ENCODE results near the gene MAPT. TPM values are rescaled to one million over a fixed set of nuclear protein-coding genes. Genes with fewer than 3 reads are reported as not detected.

The MAPT gene
- total and polyA plus RNA-seq, 2 donors: 3.4 to 21.1 TPM

DNA sequence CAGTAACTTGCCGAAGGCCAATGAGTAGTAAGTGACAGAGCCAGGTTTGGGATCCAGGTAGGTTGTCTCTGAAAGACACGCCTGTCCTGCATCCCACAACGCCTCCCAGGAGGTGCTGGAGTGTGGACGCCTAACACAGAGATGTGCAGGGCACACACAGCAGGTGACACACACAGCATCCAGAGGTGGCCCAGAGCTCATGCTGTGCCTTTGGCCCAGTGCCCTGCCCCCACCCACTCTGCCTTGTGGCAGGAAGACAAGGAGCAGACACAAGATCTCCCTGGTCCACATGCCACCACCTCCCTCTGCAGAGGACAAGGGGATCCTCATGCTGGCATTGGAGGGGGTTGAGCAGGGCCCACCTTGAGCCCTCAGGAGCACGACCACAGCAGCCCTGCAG lies 90.0 kb downstream of the MAPT start:
- H3K4me3 ChIP-seq (ENCODE audit: low read depth, low read length): no peak overlapping the region
- no peaks in the 10 kb centered on the region for H3K36me3 ChIP-seq (ENCODE audit: insufficient read depth)
- no peak overlapping the region for H3K27ac ChIP-seq (ENCODE audit: low read depth)
- WGBS: 87% methylated on average over 5 of the region's 5 CpGs
- no peak for DNase-seq (ENCODE audit: extremely low spot score)
- H3K4me1 ChIP-seq (ENCODE audit: insufficient read depth): no peaks in the 10 kb centered on the region

DNA sequence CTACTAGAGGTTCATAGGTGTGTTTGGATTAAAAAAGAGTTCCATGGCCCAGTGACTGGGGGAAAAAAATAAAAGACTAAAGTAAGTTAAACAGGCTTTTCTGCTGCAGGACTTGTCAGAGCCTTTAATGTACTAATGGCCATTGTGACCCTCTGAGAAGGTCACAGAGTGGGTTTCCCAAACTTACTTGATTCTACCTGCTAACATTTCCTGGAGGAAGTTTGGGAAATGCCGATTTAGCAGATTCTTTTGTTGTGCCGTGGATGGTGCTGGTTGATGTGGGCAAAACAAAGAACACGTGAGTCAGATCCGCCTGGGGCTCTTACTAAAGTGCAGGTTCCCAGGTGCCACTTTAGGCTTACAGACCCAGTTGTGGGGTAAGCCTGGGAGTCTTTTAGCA lies 91.1 kb downstream of the MAPT start:
- DNase-seq (ENCODE audit: extremely low spot score): no peak
- WGBS: 79% methylated on average over 4 of the region's 4 CpGs
- no peak overlapping the region for H3K4me3 ChIP-seq (ENCODE audit: low read depth, low read length)

DNA sequence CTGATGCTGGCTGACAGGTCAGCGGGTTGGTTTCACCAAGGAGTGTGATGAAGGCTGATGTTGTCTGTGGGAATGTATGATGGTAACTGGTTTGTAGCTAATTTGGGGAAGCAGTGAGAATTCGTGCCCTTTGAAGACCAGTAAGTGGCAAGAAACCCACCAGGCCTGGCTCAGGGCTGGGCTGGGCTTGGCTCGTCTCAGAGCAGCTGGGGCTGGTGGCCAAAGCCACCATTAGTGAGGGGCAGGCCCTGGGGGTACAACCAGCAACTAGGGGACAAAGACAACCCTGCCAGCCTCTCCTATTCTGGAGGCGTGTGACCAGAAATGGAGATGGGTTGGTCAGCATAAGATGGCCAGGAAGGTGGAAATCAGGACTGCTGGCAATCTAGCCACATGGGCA lies 91.7 kb downstream of the MAPT start:
- H3K27ac ChIP-seq (ENCODE audit: low read depth): no peak overlapping the region
- H3K36me3 ChIP-seq (ENCODE audit: insufficient read depth): no peaks in the 10 kb centered on the region
- 88% methylated on average over 4 of the region's 4 CpGs for WGBS
- no peak for DNase-seq (ENCODE audit: extremely low spot score)
- no peaks in the 10 kb centered on the region for H3K4me1 ChIP-seq (ENCODE audit: insufficient read depth)
- H3K4me3 ChIP-seq (ENCODE audit: low read depth, low read length): no peak overlapping the region

More for the DNA sequence above, 91.1 kb downstream of the MAPT start:
- Histone ChIP-seq H3K36me3 (ENCODE audit: insufficient read depth) (no peaks in the 10 kb centered on the region), H3K4me1 (ENCODE audit: insufficient read depth) (no peaks in the 10 kb centered on the region), H3K27ac (ENCODE audit: low read depth) (no peak overlapping the region)

DNA sequence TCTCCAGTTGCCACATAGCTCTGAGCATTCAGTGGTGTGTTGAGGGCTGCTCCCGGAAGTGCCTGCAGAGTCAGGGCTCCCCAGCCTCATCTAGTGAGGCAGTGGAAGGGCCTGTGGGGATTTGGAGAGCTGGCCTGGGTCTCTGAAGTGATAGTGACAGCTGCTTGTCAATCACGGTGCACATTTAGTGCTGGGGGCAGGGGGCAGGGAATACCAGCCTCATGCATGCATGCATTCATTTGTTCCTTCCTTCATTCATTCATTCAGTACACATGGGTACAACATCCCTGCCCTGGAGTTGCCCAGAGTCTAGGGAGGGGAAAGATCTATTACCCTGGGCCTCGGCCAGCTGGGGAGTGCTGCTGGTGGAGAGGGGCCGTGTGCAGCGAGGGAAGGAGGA lies 93.4 kb downstream of the MAPT start:
- Histone ChIP-seq H3K4me1 (ENCODE audit: insufficient read depth) (no peaks in the 10 kb centered on the region), H3K36me3 (ENCODE audit: insufficient read depth) (no peaks in the 10 kb centered on the region), H3K4me3 (ENCODE audit: low read depth, low read length) (no peak overlapping the region), H3K27ac (ENCODE audit: low read depth) (no peak overlapping the region)
- WGBS: 74% methylated on average over 5 of the region's 5 CpGs
- DNase-seq (ENCODE audit: extremely low spot score): no peak

DNA sequence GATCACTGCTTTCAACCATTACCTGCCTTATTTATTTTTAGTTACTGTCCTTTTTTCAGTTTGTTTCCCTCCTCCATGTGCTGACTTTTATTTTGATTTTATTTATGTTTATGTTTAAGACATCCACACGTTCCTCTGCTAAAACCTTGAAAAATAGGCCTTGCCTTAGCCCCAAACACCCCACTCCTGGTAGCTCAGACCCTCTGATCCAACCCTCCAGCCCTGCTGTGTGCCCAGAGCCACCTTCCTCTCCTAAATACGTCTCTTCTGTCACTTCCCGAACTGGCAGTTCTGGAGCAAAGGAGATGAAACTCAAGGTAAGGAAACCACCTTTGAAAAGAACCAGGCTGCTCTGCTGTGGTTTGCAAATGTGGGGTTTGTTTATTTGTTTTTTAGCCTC lies 95.4 kb downstream of the MAPT start:
- Histone ChIP-seq H3K4me1 (ENCODE audit: insufficient read depth) (no peaks in the 10 kb centered on the region), H3K27ac (ENCODE audit: low read depth) (no peak overlapping the region), H3K36me3 (ENCODE audit: insufficient read depth) (no peaks in the 10 kb centered on the region), H3K4me3 (ENCODE audit: low read depth, low read length) (no peak overlapping the region)
- 65% methylated on average over 3 of the region's 3 CpGs for WGBS
- DNase-seq (ENCODE audit: extremely low spot score): no peak

DNA sequence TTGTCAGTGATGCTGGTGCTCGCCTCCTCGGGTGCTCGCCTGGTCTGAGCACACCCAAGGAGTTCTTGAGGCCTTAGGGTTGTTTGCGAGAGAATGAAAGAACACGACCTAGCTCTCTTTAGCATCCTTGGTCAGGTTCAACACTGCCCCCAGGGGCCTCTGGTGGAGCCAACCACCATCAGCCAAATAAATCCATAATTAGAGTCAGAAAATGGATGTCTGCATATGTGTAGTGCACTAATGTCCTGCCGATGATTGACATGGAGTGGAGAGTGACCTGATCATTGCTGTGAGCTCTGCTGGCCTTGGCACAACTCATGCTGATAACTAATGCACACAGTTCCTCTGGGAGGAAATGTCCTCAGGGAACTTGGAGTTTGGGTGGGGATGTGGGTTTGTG lies 96.5 kb downstream of the MAPT start:
- H3K27ac ChIP-seq (ENCODE audit: low read depth): no peak overlapping the region
- 90% methylated on average over 6 of the region's 6 CpGs for whole genome bisulfite sequencing
- no peak for DNase-seq (ENCODE audit: extremely low spot score)
- H3K4me1 ChIP-seq (ENCODE audit: insufficient read depth): no peaks in the 10 kb centered on the region
- no peaks in the 10 kb centered on the region for H3K36me3 ChIP-seq (ENCODE audit: insufficient read depth)
- no peak overlapping the region for H3K4me3 ChIP-seq (ENCODE audit: low read depth, low read length)

DNA sequence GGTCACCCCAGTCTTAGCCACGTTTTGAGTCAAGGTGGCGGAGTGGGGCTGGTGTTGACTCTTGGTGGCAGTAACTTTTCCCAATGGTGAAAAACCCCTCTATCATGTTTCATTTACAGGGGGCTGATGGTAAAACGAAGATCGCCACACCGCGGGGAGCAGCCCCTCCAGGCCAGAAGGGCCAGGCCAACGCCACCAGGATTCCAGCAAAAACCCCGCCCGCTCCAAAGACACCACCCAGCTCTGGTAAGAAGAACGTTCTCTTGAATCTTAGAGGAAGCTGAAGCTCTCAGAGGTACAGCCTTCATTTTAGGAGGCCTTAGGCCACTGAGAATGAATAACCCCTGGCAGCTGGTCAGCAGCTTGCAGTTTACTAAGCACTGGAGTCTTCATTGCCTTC lies 97.0 kb downstream of the MAPT start:
- H3K4me1 ChIP-seq (ENCODE audit: insufficient read depth): no peaks in the 10 kb centered on the region
- no peak for DNase-seq (ENCODE audit: extremely low spot score)
- no peak overlapping the region for H3K4me3 ChIP-seq (ENCODE audit: low read depth, low read length)
- WGBS: 79% methylated on average over 10 of the region's 10 CpGs
- no peaks in the 10 kb centered on the region for H3K36me3 ChIP-seq (ENCODE audit: insufficient read depth)
- no peak overlapping the region for H3K27ac ChIP-seq (ENCODE audit: low read depth)

DNA sequence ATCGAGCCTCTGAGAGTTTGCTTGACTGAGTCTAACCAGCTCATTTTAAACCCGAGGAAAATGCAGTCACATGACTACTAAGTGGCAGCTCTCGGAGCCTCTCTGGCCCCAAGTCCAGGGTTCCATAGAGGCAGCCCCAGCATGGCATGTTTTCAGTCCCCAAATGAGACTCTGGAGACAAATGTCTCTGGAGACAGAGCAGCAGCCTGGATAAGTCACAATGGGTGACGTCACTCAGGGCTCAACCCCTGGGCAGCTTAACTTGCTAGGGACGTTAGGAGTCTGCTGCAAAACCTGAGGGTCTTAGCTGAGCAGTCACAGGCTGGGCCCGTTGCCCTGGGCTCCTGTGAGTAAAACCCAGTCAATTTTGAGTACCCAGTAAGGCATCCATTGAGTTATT lies 97.8 kb downstream of the MAPT start:
- Histone ChIP-seq H3K4me3 (ENCODE audit: low read depth, low read length) (no peak overlapping the region), H3K36me3 (ENCODE audit: insufficient read depth) (no peaks in the 10 kb centered on the region), H3K4me1 (ENCODE audit: insufficient read depth) (no peaks in the 10 kb centered on the region), H3K27ac (ENCODE audit: low read depth) (no peak overlapping the region)
- 62% methylated on average over 6 of the region's 6 CpGs for WGBS
- no peak for DNase-seq (ENCODE audit: extremely low spot score)

DNA sequence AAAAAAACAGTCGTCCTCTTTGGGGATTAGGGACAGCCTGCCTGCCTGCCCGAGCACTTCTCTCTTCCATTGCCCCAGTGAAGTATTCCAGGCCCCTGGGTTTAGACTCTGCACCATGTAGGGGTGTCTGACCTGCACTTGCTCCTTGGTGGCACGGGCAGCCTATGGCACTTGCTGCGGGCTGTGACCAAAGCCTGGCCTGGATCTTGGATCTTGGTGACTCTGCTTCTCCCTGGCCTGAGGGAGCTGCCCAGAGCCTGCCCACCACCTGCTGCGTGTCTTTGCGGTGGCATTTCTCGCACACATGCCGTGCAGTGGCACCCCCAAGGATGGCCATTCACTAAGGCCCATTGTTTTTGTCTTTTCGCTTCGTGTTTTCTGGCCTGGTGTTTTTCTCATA lies 98.5 kb downstream of the MAPT start:
- Histone ChIP-seq H3K4me1 (ENCODE audit: insufficient read depth) (no peaks in the 10 kb centered on the region), H3K4me3 (ENCODE audit: low read depth, low read length) (no peak overlapping the region), H3K36me3 (ENCODE audit: insufficient read depth) (no peaks in the 10 kb centered on the region), H3K27ac (ENCODE audit: low read depth) (no peak overlapping the region)
- no peak for DNase-seq (ENCODE audit: extremely low spot score)
- WGBS: 82% methylated on average over 10 of the region's 10 CpGs

DNA sequence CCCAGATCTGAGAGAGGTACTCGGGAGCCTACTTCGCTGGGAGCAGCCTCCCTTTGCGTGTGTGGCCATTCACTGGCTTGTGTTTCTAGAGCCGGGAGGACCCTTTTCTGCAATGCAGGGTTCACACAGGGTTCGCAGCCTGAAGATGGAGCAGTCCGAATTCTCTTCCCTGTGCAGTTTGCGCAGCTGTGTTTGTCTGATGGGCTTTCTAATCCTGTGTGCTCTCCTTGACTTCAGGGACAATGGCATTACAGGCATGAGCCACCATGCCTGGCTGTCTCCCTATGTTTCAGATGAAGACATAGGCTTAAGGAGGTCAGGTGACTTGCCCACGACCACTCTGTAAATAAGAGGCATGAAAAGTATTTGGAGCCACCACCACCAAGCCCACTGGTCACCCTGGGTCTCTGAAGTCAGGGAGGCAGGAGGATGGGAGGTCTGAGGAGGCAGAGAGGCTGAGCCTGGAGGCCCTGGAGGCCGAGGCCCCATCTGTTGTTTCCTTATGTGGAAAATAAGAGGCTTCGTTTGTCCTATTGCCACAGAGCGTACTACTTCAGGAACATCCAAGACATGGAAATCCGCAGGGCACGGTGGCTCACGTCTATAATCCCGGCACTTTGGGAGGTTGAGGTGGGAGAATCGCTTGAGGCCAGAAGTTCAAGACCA lies 99.7 kb downstream of the MAPT start:
- DNase-seq (ENCODE audit: extremely low spot score): no peak
- H3K4me3 ChIP-seq (ENCODE audit: low read depth, low read length): no peak overlapping the region
- H3K4me1 ChIP-seq (ENCODE audit: insufficient read depth): no peaks in the 10 kb centered on the region
- no peak overlapping the region for H3K27ac ChIP-seq (ENCODE audit: low read depth)
- 86% methylated on average over 16 of the region's 16 CpGs for WGBS
- H3K36me3 ChIP-seq (ENCODE audit: insufficient read depth): no peaks in the 10 kb centered on the region

DNA sequence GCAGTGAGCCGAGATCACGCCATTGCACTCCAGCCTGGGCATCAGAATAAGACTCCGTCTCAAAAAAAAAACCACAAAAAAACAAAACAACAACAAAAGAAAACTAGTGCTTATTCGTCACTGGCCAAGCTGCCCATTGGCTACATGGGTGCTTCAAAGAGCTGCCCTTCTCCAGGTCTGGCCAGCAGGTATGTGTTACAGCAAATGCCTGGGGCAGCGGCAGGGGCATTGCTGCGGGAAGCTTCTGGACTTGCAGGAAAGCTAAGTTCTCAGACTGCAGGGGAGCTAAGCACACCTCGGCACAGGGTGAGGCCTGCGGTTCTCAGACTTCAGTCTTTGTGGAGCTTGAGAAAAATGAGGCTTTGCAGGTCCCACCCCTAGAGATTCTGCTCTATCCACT lies 100.6 kb downstream of the MAPT start:
- no peaks in the 10 kb centered on the region for H3K36me3 ChIP-seq (ENCODE audit: insufficient read depth)
- no peaks in the 10 kb centered on the region for H3K4me1 ChIP-seq (ENCODE audit: insufficient read depth)
- DNase-seq (ENCODE audit: extremely low spot score): no peak
- no peak overlapping the region for H3K4me3 ChIP-seq (ENCODE audit: low read depth, low read length)
- H3K27ac ChIP-seq (ENCODE audit: low read depth): no peak overlapping the region
- 94% methylated on average over 8 of the region's 8 CpGs for WGBS

DNA sequence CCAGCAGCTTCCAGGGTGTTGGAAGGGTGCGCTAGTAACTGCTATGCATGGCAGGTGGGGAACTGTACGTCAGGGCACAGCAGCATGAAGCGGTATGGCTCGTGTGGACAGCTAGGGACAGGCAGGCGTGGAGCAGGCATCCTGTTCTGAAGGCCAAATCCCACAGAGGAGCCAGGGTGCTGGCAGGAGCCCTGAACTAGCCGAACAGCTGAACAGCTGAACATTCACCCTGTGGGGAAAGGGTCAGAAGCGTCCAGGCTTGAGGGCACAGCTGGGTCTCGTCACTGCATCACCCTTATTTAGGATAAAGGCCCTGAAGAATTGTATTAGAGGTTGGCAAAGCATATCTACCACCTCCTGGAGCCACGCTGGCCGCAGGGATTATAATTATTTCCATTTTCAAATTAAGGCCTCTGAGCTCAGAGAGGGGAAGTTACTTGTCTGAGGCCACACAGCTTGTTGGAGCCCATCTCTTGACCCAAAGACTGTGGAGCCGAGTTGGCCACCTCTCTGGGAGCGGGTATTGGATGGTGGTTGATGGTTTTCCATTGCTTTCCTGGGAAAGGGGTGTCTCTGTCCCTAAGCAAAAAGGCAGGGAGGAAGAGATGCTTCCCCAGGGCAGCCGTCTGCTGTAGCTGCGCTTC lies 101.4 kb downstream of the MAPT start:
- no peak for DNase-seq (ENCODE audit: extremely low spot score)
- no peak overlapping the region for H3K4me3 ChIP-seq (ENCODE audit: low read depth, low read length)
- H3K27ac ChIP-seq (ENCODE audit: low read depth): no peak overlapping the region
- WGBS: 79% methylated on average over 14 of the region's 14 CpGs
- no peaks in the 10 kb centered on the region for H3K36me3 ChIP-seq (ENCODE audit: insufficient read depth)
- H3K4me1 ChIP-seq (ENCODE audit: insufficient read depth): no peaks in the 10 kb centered on the region

DNA sequence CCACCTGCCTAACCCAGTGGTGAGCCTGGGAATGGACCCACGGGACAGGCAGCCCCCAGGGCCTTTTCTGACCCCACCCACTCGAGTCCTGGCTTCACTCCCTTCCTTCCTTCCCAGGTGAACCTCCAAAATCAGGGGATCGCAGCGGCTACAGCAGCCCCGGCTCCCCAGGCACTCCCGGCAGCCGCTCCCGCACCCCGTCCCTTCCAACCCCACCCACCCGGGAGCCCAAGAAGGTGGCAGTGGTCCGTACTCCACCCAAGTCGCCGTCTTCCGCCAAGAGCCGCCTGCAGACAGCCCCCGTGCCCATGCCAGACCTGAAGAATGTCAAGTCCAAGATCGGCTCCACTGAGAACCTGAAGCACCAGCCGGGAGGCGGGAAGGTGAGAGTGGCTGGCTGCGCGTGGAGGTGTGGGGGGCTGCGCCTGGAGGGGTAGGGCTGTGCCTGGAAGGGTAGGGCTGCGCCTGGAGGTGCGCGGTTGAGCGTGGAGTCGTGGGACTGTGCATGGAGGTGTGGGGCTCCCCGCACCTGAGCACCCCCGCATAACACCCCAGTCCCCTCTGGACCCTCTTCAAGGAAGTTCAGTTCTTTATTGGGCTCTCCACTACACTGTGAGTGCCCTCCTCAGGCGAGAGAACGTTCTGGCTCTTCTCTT lies 102.1 kb downstream of the MAPT start:
- DNase-seq (ENCODE audit: extremely low spot score): no peak
- Histone ChIP-seq H3K36me3 (ENCODE audit: insufficient read depth) (no peaks in the 10 kb centered on the region), H3K4me3 (ENCODE audit: low read depth, low read length) (no peak overlapping the region), H3K27ac (ENCODE audit: low read depth) (no peak overlapping the region), H3K4me1 (ENCODE audit: insufficient read depth) (no peaks in the 10 kb centered on the region)
- WGBS: 83% methylated on average over 31 of the region's 31 CpGs

DNA sequence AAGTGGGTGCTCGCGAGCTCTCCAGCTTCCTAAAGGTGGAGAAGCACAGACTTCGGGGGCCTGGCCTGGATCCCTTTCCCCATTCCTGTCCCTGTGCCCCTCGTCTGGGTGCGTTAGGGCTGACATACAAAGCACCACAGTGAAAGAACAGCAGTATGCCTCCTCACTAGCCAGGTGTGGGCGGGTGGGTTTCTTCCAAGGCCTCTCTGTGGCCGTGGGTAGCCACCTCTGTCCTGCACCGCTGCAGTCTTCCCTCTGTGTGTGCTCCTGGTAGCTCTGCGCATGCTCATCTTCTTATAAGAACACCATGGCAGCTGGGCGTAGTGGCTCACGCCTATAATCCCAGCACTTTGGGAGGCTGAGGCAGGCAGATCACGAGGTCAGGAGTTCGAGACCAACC lies 102.8 kb downstream of the MAPT start:
- Histone ChIP-seq H3K4me3 (ENCODE audit: low read depth, low read length) (no peak overlapping the region), H3K36me3 (ENCODE audit: insufficient read depth) (no peaks in the 10 kb centered on the region), H3K27ac (ENCODE audit: low read depth) (no peak overlapping the region), H3K4me1 (ENCODE audit: insufficient read depth) (no peaks in the 10 kb centered on the region)
- WGBS: 89% methylated on average over 13 of the region's 13 CpGs
- no peak for DNase-seq (ENCODE audit: extremely low spot score)
